Activated T-cell treated with anti-CD3 and anti-CD28 coated beads, Interleukin-2, amount 50 U/mL, for 72 hours (primary cell): ENCODE results near the gene FAM98C. TPM values are rescaled to one million over a fixed set of nuclear protein-coding genes. Genes with fewer than 3 reads are reported as not detected.
"Not testable (repeated sequence)": the region's sequence is repeated elsewhere in the genome, so short reads cannot be mapped to it uniquely, and the experiment has no call there.

Experiments used
- ATAC-seq, 2 donors: fragments of 150-1000 bp; cut with Tn5 transposase; replicated peaks in 1 of 2; 2 replicates each; pipeline ENCODE4 v1.10.0; 2021; ENCODE audit warnings: moderate library complexity in 2 of 2, mild to moderate bottlenecking in 1 of 2
- DNase-seq, 2 donors: peaks; one replicate each; pipeline ENCODE4 v3.0.0; 2021 to 2022; ENCODE audit warnings: mixed read lengths in 1 of 2
- H3K27ac Mint-ChIP-seq: one replicate; pipeline ENCODE4 v1.8.0; 2022; ENCODE audit warnings: mild to moderate bottlenecking, moderate library complexity, mixed read lengths
- H3K27me3 Mint-ChIP-seq: one replicate; pipeline ENCODE4 v1.8.0; 2022; ENCODE audit warnings: low read depth, mixed read lengths
- H3K36me3 Mint-ChIP-seq, 2 donors: one replicate each; pipeline ENCODE4 v1.8.0; 2022; ENCODE audit warnings: mixed read lengths in 2 of 2, mild to moderate bottlenecking in 1 of 2; ENCODE audit not compliant: insufficient read depth in 2 of 2
- H3K4me1 Mint-ChIP-seq: one replicate; pipeline ENCODE4 v1.8.0; 2022; ENCODE audit warnings: low read depth, mixed read lengths
- H3K4me3 Mint-ChIP-seq, 2 donors: one replicate each; pipeline ENCODE4 v1.8.0; 2022; ENCODE audit warnings: mild to moderate bottlenecking in 2 of 2, mixed read lengths in 2 of 2, moderate library complexity in 2 of 2
- H3K9me3 Mint-ChIP-seq, 2 donors: one replicate each; pipeline ENCODE4 v1.8.0; 2022; ENCODE audit warnings: mixed read lengths in 2 of 2
- total RNA-seq, 2 donors: library from RNA; stranded (reverse); gene quantifications; one replicate each; pipeline ENCODE4 v1.2.3, GENCODE V29; 2022

FAM98C gene
- 10 to 100 TPM; 41.0 to 45.1 TPM for total RNA-seq

- Mint-ChIP-seq H3K27me3 (peaks cover 15% of the 10 kb centered on the region), H3K9me3 (no peaks in the 10 kb centered on the region), H3K4me1 (peaks cover 16% of the 10 kb centered on the region), H3K36me3 (peaks cover 0 to 12% of the 10 kb centered on the region in 2 donors), H3K4me3 (peak within 1 kb of the TSS; percentile 84 to 96), H3K27ac (peak within 1 kb of the TSS; percentile 57)
- DNase-seq (peak; percentile 97 to 99), ATAC-seq (peak; percentile 97)
These were observed at the start of gene FAM98C for GRCh38 chr19:38402967-38403674. FAM98C (plus strand) TSS chr19:38403093; CDS start chr19:38403154, 61 bp downstream.

DNA sequence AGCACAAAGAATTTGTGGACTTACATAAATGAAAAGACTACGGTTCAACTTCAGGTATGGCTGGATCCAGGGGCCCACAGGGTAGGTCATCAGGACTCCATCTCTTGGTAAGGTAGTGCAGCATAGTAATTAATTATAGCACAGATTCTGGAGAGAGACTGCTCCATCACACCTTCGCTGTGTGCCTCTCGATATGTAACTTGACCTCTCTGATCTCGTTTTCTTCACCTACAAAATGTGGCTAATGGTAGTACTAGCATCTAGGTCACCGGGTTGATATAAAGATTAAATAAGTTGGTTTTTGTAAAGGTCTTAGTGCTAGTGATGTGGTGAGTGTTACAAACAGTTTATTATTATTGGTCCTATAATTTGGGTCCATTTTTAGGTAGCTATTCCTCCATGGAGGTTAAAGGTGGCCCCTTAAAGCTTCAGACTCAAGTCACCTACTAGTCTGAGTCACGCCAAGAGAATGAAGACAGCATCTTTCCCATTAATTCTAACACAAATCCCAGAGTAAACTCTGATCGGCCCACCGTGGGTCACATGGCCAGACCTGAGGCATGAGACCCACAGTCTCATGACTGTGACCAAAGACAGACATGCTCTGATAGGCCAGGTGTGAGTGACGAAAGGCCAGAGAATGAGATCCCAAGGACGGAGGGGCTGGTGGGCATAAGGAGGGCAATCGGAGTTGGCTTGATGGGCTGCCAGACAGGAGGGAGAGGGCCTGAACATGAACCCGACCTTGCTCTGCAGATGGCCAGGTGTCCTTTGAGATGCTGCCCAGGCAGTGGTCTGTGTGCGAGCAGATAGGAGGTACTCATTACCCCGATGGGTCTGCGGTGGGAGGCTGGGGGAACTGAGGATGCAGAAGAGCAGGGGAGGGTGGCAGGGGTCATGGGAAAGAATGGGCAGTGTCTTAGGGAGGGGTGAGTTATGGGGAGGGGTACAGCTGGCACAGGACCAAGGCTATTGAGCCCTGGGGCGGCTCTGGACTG, 46.9 kb upstream of the FAM98C start:
- Mint-ChIP-seq H3K4me3 (no peak overlapping the region), H3K9me3 (no peaks in the 10 kb centered on the region), H3K27ac (no peak overlapping the region), H3K36me3 (no peaks in the 10 kb centered on the region), H3K27me3 (peaks cover 22% of the 10 kb centered on the region), H3K4me1 (peaks cover 5% of the 10 kb centered on the region)
- DNase-seq (no peak), ATAC-seq (no peak)

GRCh38 chr19:38358071-38358470, 44.8 kb upstream of the FAM98C start:
- no peak overlapping the region for H3K27ac Mint-ChIP-seq
- H3K9me3 Mint-ChIP-seq, result no peaks in the 10 kb centered on the region
- H3K36me3 Mint-ChIP-seq, result no peaks in the 10 kb centered on the region
- no peak overlapping the region for H3K4me3 Mint-ChIP-seq
- ATAC-seq (no peak), DNase-seq (no peak)
- H3K4me1 Mint-ChIP-seq, result peaks cover 22% of the 10 kb centered on the region
- peaks cover 29% of the 10 kb centered on the region for H3K27me3 Mint-ChIP-seq

DNA sequence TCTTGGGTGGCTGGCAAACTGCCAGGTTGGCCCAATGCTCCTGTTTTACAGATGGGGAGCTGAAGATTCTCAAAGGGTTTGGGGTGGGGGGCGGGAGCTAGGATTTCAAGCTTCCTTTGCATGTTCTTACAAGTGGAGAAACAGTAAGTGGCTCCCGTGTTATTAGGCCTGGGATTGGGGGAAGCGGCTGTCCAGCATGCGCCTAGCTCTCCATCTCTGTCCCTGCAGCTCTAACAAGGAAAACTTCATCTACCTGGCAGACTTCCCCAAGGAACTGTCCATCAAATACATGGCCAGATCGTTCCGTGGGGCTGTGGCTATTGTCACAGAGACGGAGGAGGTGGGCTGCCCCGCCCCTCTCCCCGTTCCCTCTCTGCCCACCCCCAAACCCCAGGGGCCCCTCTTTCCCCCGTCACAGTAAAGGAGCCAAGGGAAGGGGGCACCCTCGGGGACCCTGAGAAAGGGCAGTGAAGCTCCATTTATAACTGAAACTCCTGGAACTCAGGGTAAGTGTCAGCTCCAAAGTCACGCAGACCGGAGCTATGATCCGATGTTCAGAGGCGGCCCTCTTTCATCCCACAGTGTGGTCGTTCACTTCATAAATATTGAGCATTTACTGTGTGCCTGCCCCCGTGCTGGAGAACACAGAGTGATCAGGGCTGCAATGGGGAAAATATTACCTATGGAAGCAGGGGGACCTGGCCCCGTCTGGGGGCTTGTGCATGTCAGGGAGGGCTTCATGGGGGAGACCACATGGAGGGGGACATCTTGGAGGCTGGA, 43.5 kb upstream of the FAM98C start:
- no peak overlapping the region for H3K4me3 Mint-ChIP-seq
- H3K36me3 Mint-ChIP-seq, result no peaks in the 10 kb centered on the region
- H3K27ac Mint-ChIP-seq, result no peak overlapping the region
- peaks cover 23% of the 10 kb centered on the region for H3K4me1 Mint-ChIP-seq
- ATAC-seq, result no peak
- DNase-seq, result no peak
- H3K27me3 Mint-ChIP-seq, result peaks cover 25% of the 10 kb centered on the region
- H3K9me3 Mint-ChIP-seq, result no peaks in the 10 kb centered on the region

DNA sequence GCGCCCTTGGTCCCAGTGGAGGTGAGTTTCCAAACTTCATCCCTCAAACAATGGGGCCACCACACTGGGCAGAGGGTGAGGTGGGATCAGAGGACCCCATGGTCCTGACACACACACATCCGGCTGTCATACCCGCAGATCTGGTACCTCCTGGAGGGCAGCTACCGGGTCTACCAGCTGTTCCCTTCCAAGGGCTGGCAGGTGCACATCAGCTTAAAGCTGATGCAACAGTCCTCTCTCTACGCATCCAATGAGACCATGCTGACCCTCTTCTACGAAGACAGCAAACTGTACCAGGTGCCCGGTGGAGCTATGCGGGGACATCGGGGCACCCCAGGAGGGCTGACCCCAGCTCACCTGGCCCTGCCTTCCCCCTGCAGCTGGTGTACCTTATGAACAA, 42.5 kb upstream of the FAM98C start:
- H3K27ac Mint-ChIP-seq, result no peak overlapping the region
- H3K9me3 Mint-ChIP-seq, result no peaks in the 10 kb centered on the region
- no peak for ATAC-seq
- peaks cover 23% of the 10 kb centered on the region for H3K4me1 Mint-ChIP-seq
- peak overlapping the region; percentile 86 to 93 for H3K4me3 Mint-ChIP-seq
- H3K36me3 Mint-ChIP-seq, result no peaks in the 10 kb centered on the region
- peak in 1 of 2 donors; percentile 26 for DNase-seq
- peaks cover 23% of the 10 kb centered on the region for H3K27me3 Mint-ChIP-seq

- H3K9me3 Mint-ChIP-seq, result no peaks in the 10 kb centered on the region
- no peak for DNase-seq
- H3K27me3 Mint-ChIP-seq, result peaks cover 25% of the 10 kb centered on the region
- H3K36me3 Mint-ChIP-seq, result no peaks in the 10 kb centered on the region
- H3K4me3 Mint-ChIP-seq, result peak overlapping the region; percentile 86 to 93
- no peak overlapping the region for H3K27ac Mint-ChIP-seq
- ATAC-seq, result no peak
- H3K4me1 Mint-ChIP-seq, result peaks cover 23% of the 10 kb centered on the region
These were observed 41.9 kb upstream of the FAM98C start for GRCh38 chr19:38360839-38361631.

- peaks cover 23% of the 10 kb centered on the region for H3K4me1 Mint-ChIP-seq
- peak; percentile 78 to 80 for ATAC-seq
- peak; percentile 77 to 86 for DNase-seq
- no peaks in the 10 kb centered on the region for H3K9me3 Mint-ChIP-seq
- no peaks in the 10 kb centered on the region for H3K36me3 Mint-ChIP-seq
- peaks cover 30% of the 10 kb centered on the region for H3K27me3 Mint-ChIP-seq
- H3K4me3 Mint-ChIP-seq, result peak overlapping the region; percentile 86 to 93
- no peak overlapping the region for H3K27ac Mint-ChIP-seq
These were observed 41.2 kb upstream of the FAM98C start for GRCh38 chr19:38361633-38362075.

- H3K36me3 Mint-ChIP-seq, result no peaks in the 10 kb centered on the region
- ATAC-seq, result peak; percentile 76 to 81
- no peaks in the 10 kb centered on the region for H3K9me3 Mint-ChIP-seq
- H3K4me3 Mint-ChIP-seq, result peak overlapping the region; percentile 86 to 93
- peak; percentile 89 to 90 for DNase-seq
- peaks cover 23% of the 10 kb centered on the region for H3K4me1 Mint-ChIP-seq
- peaks cover 30% of the 10 kb centered on the region for H3K27me3 Mint-ChIP-seq
- no peak overlapping the region for H3K27ac Mint-ChIP-seq
These were observed 40.6 kb upstream of the FAM98C start for GRCh38 chr19:38362076-38362945.

- H3K4me3 Mint-ChIP-seq, result peak overlapping the region; percentile 86 to 93
- ATAC-seq, H3K36me3 Mint-ChIP-seq, DNase-seq, H3K27ac Mint-ChIP-seq, H3K9me3 Mint-ChIP-seq: not testable (repeated sequence)
- peaks cover 30% of the 10 kb centered on the region for H3K27me3 Mint-ChIP-seq
- H3K4me1 Mint-ChIP-seq, result peaks cover 23% of the 10 kb centered on the region
These were observed 39.8 kb upstream of the FAM98C start for GRCh38 chr19:38362946-38363688.

DNA sequence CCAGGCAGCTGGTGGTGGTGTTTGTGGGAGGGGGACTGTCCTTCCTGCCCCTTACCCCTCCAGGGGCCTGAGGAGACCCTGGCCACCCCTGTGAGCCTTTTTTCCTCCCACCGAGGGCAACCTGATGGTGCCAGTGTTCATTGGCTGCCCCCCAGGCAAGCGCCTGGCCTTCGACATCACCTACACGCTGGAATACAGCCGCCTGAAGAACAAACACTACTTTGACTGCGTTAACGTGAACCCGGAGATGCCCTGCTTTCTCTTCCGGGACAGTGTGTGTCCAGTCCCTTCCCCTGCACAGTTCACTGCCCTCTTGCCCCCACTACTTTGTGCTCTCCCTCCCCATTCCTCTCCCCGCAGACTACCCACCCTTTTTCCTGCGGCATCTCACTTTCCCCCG, 35.9 kb upstream of the FAM98C start:
- ATAC-seq (no peak), DNase-seq (no peak)
- no peaks in the 10 kb centered on the region for H3K9me3 Mint-ChIP-seq
- peaks cover 10% of the 10 kb centered on the region for H3K4me1 Mint-ChIP-seq
- H3K27me3 Mint-ChIP-seq, result peaks cover 7% of the 10 kb centered on the region
- no peaks in the 10 kb centered on the region for H3K36me3 Mint-ChIP-seq
- no peak overlapping the region for H3K4me3 Mint-ChIP-seq
- H3K27ac Mint-ChIP-seq, result no peak overlapping the region

DNA sequence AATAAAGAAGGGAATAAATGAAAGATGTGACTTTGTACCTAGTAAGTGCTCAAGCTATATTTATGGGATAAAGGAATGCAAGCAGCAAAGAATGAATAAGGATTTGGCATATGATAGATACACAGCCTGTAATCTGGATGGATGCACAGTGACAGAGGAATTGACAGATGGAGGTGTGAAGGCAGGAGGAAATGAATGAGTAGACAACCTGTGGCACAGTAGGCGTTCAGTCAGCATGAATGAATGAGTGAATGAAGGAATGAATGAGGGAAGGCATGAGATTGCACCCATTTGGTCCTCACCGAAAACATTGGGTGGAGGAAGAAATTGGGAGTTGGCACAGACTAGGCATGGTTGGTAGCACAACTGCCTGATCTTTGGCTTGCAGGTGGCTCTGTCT, 33.3 kb upstream of the FAM98C start:
- H3K9me3 Mint-ChIP-seq, result no peaks in the 10 kb centered on the region

More for the DNA sequence above, 33.3 kb upstream of the FAM98C start:
- Mint-ChIP-seq H3K4me3 (no peak overlapping the region), H3K4me1 (peaks cover 3% of the 10 kb centered on the region), H3K27me3 (peaks cover 7% of the 10 kb centered on the region), H3K27ac (no peak overlapping the region), H3K36me3 (peaks cover 0 to under 1% of the 10 kb centered on the region in 2 donors)
- ATAC-seq (no peak), DNase-seq (no peak)
